Fibroblast of skin of left quadriceps (primary cell): ENCODE results near the gene FGFR3.

ENCODE experiments used
- DNase-seq, 2 experiments: peaks; one replicate each; pipeline ENCODE4 v3.0.0-alpha.2; 2013; ENCODE audit warnings: low read depth in 2 of 2

The FGFR3 gene

GRCh38 chr4:1770245-1770644 is 22.8 kb upstream of the FGFR3 start:
- DNase-seq, result no peak

- no peak for DNase-seq
Observed at GRCh38 chr4:1770791-1771231, 22.3 kb upstream of the FGFR3 start.

GRCh38 chr4:1771555-1772305 is 21.4 kb upstream of the FGFR3 start:
- DNase-seq, result no peak

- DNase-seq, result no peak
Observed at GRCh38 chr4:1772853-1773538, 20.1 kb upstream of the FGFR3 start.

GRCh38 chr4:1773754-1774153 is 19.3 kb upstream of the FGFR3 start:
- no peak for DNase-seq

GRCh38 chr4:1775731-1776500 is 17.2 kb upstream of the FGFR3 start:
- no peak for DNase-seq

- no peak for DNase-seq
Observed at GRCh38 chr4:1776521-1777161, 16.5 kb upstream of the FGFR3 start.

GRCh38 chr4:1777822-1778641 is 15.1 kb upstream of the FGFR3 start:
- no peak for DNase-seq

GRCh38 chr4:1778642-1779392 is 14.3 kb upstream of the FGFR3 start:
- DNase-seq, result no peak

GRCh38 chr4:1779588-1780382 is 13.3 kb upstream of the FGFR3 start:
- DNase-seq, result no peak

- DNase-seq, result no peak
Observed at GRCh38 chr4:1780435-1780834, 12.7 kb upstream of the FGFR3 start.

GRCh38 chr4:1783015-1783414 is 10.1 kb upstream of the FGFR3 start:
- DNase-seq, result no peak

GRCh38 chr4:1783970-1784369 is 9.1 kb upstream of the FGFR3 start:
- no peak for DNase-seq

GRCh38 chr4:1784395-1784788 is 8.7 kb upstream of the FGFR3 start:
- DNase-seq, result no peak

- DNase-seq, result no peak
Observed at GRCh38 chr4:1784789-1785591, 8.1 kb upstream of the FGFR3 start.

- no peak for DNase-seq
Observed at GRCh38 chr4:1785592-1785991, 7.5 kb upstream of the FGFR3 start.

GRCh38 chr4:1786544-1787362 is 6.3 kb upstream of the FGFR3 start:
- no peak for DNase-seq
